T-helper 9 cell (primary cell): Measurements from ENCODE around the gene VPS41.
"Not testable (repeated sequence)": the region's sequence is repeated elsewhere in the genome, so short reads cannot be mapped to it uniquely, and the experiment has no call there.

ENCODE experiments used
- DNase-seq: peaks from one replicate; pipeline ENCODE4 v3.0.0-alpha.2; 2020
- total RNA-seq, 2 donors: gene quantifications; one replicate each; lab custom pipeline; 2026; lab: John Stamatoyannopoulos, UW

VPS41 gene
- total RNA-seq, result 26.8 to 71.0 reads per million in 2 donors

GRCh38 chr7:38908759-38909335 lies at the start of gene VPS41:
Gene VPS41, minus strand, starts transcription at chr7:38909191. Its CDS starts 17 bp downstream, at chr7:38909174.
- peak; percentile 66 for DNase-seq

GRCh38 chr7:38955892-38956291 lies 46.9 kb upstream of the VPS41 start:
- no peak for DNase-seq

- DNase-seq, result no peak
Observed at GRCh38 chr7:38953971-38954370, 45.0 kb upstream of the VPS41 start.

GRCh38 chr7:38953227-38953626 lies 44.2 kb upstream of the VPS41 start:
- no peak for DNase-seq

GRCh38 chr7:38951213-38951612 lies 42.2 kb upstream of the VPS41 start:
- DNase-seq, result no peak

GRCh38 chr7:38950309-38950708 lies 41.3 kb upstream of the VPS41 start:
- no peak for DNase-seq

GRCh38 chr7:38947541-38947940 lies 38.5 kb upstream of the VPS41 start:
- DNase-seq, result not testable (repeated sequence)

GRCh38 chr7:38942431-38943051 lies 33.5 kb upstream of the VPS41 start:
- no peak for DNase-seq

- DNase-seq, result no peak
Observed at GRCh38 chr7:38940774-38941173, 31.8 kb upstream of the VPS41 start.

- DNase-seq, result no peak
Observed at GRCh38 chr7:38938589-38938988, 29.6 kb upstream of the VPS41 start.

- DNase-seq, result no peak
Observed at GRCh38 chr7:38938001-38938485, 29.1 kb upstream of the VPS41 start.

GRCh38 chr7:38936641-38937040 lies 27.6 kb upstream of the VPS41 start:
- DNase-seq, result no peak

GRCh38 chr7:38934536-38934935 lies 25.5 kb upstream of the VPS41 start:
- no peak for DNase-seq

GRCh38 chr7:38934051-38934450 lies 25.1 kb upstream of the VPS41 start:
- no peak for DNase-seq

- peak; percentile 26 for DNase-seq
Observed at GRCh38 chr7:38932509-38933168, 23.6 kb upstream of the VPS41 start.

GRCh38 chr7:38929460-38930171 lies 20.6 kb upstream of the VPS41 start:
- DNase-seq, result no peak

- DNase-seq, result no peak
Observed at GRCh38 chr7:38928506-38928905, 19.5 kb upstream of the VPS41 start.

GRCh38 chr7:38927751-38928150 lies 18.8 kb upstream of the VPS41 start:
- no peak for DNase-seq

GRCh38 chr7:38920731-38921130 lies 11.7 kb upstream of the VPS41 start:
- DNase-seq, result no peak

GRCh38 chr7:38916396-38916795 lies 7.4 kb upstream of the VPS41 start:
- DNase-seq, result no peak

GRCh38 chr7:38909870-38910269 lies 879 bp upstream of the VPS41 start:
- DNase-seq, result no peak

GRCh38 chr7:38907766-38908165 lies 1.2 kb downstream of the VPS41 start:
- no peak for DNase-seq

GRCh38 chr7:38907066-38907465 lies 1.9 kb downstream of the VPS41 start:
- no peak for DNase-seq
